Activated CD4-positive, alpha-beta T cell treated with anti-CD3 and anti-CD28 coated beads for 24 hours (primary cell): Measurements from ENCODE around the gene MSTO1.
"Not testable (repeated sequence)": the region's sequence is repeated elsewhere in the genome, so short reads cannot be mapped to it uniquely, and the experiment has no call there.

Source experiments
- DNase-seq, 2 donors: peaks; one replicate each; pipeline ENCODE4 v3.0.0-alpha.2; 2020; ENCODE audit warnings: low read depth in 2 of 2

The MSTO1 gene

GRCh38 chr1:155613226-155613625, 3.2 kb downstream of the MSTO1 start:
- DNase-seq = not testable (repeated sequence)

GRCh38 chr1:155622191-155622590, 12.2 kb downstream of the MSTO1 start:
- no peak for DNase-seq

GRCh38 chr1:155623357-155623756, 13.3 kb downstream of the MSTO1 start:
- no peak for DNase-seq

GRCh38 chr1:155626428-155626827, 16.4 kb downstream of the MSTO1 start:
- DNase-seq = not testable (repeated sequence)

- no peak for DNase-seq
These were observed 26.6 kb downstream of the MSTO1 start for GRCh38 chr1:155636397-155637153.

GRCh38 chr1:155640367-155640766, 30.3 kb downstream of the MSTO1 start:
- DNase-seq = no peak

- DNase-seq = not testable (repeated sequence)
These were observed 32.7 kb downstream of the MSTO1 start for GRCh38 chr1:155642559-155643180.

- DNase-seq = no peak
These were observed 33.2 kb downstream of the MSTO1 start for GRCh38 chr1:155643230-155643629.

GRCh38 chr1:155645034-155645598, 35.1 kb downstream of the MSTO1 start:
- DNase-seq = no peak

- no peak for DNase-seq
These were observed 35.6 kb downstream of the MSTO1 start for GRCh38 chr1:155645648-155646047.

- no peak for DNase-seq
These were observed 36.3 kb downstream of the MSTO1 start for GRCh38 chr1:155646307-155646706.

GRCh38 chr1:155648207-155649147, 38.5 kb downstream of the MSTO1 start:
- DNase-seq = no peak

- DNase-seq = no peak
These were observed 39.7 kb downstream of the MSTO1 start for GRCh38 chr1:155649676-155650075.

- DNase-seq = no peak
These were observed 40.3 kb downstream of the MSTO1 start for GRCh38 chr1:155650231-155650757.

- DNase-seq = no peak
These were observed 42.0 kb downstream of the MSTO1 start for GRCh38 chr1:155651861-155652661.

- no peak for DNase-seq
These were observed 42.9 kb downstream of the MSTO1 start for GRCh38 chr1:155652951-155653350.

GRCh38 chr1:155657463-155657862, 47.4 kb downstream of the MSTO1 start:
- no peak for DNase-seq

GRCh38 chr1:155661239-155661638, 51.2 kb downstream of the MSTO1 start:
- DNase-seq = not testable (repeated sequence)
